Subcutaneous abdominal adipose tissue (tissue), 5 donors: ENCODE results near the gene TBC1D22A.

Source experiments
- H3K27ac ChIP-seq: one replicate; pipeline ENCODE4 v1.7.0; 2013; ENCODE audit warnings: low read depth, mild to moderate bottlenecking, inconsistent platforms, low read length, moderate library complexity
- H3K27me3 ChIP-seq, 5 donors: one replicate each; pipeline ENCODE4 v1.7.0; 2013; ENCODE audit warnings: low read length in 5 of 5, inconsistent platforms in 1 of 5; ENCODE audit not compliant: control insufficient read depth in 5 of 5, insufficient read depth in 4 of 5
- H3K36me3 ChIP-seq, 5 donors: one replicate each; pipeline ENCODE4 v1.7.0; 2013; ENCODE audit warnings: low read length in 5 of 5; ENCODE audit not compliant: control insufficient read depth in 5 of 5, insufficient read depth in 5 of 5
- H3K4me1 ChIP-seq, 5 donors: one replicate each; pipeline ENCODE4 v1.7.0; 2013; ENCODE audit warnings: low read length in 5 of 5, mild to moderate bottlenecking in 3 of 5, moderate library complexity in 1 of 5; ENCODE audit not compliant: control insufficient read depth in 5 of 5, insufficient read depth in 5 of 5
- H3K4me3 ChIP-seq, 5 donors: one replicate each; pipeline ENCODE4 v1.7.0; 2013; ENCODE audit warnings: low read length in 5 of 5, low read depth in 1 of 5
- H3K9ac ChIP-seq, 5 donors: one replicate each; pipeline ENCODE4 v1.7.0; 2013; ENCODE audit warnings: low read length in 5 of 5, mild to moderate bottlenecking in 4 of 5, moderate library complexity in 3 of 5
- H3K9me3 ChIP-seq, 5 donors: one replicate each; pipeline ENCODE4 v1.7.0; 2013; ENCODE audit warnings: low read length in 5 of 5; ENCODE audit not compliant: control insufficient read depth in 5 of 5
- donor health status: healthy.
- donor health status: healthy.
- donor health status: healthy.
- donor health status: healthy.
- donor health status: healthy.

The TBC1D22A gene

GRCh38 chr22:47195484-47196165, 433.2 kb downstream of the TBC1D22A start:
- no peak overlapping the region for H3K9ac ChIP-seq
- H3K4me1 ChIP-seq, result peaks cover 0 to 6% (median 4%) of the 10 kb centered on the region in 5 donors
- no peaks in the 10 kb centered on the region for H3K36me3 ChIP-seq
- H3K4me3 ChIP-seq, result no peak overlapping the region
- H3K27me3 ChIP-seq, result peaks cover 18 to 30% (median 25%) of the 10 kb centered on the region in 5 donors
- no peaks in the 10 kb centered on the region for H3K9me3 ChIP-seq
- H3K27ac ChIP-seq, result no peak overlapping the region

GRCh38 chr22:47196166-47196849, 433.9 kb downstream of the TBC1D22A start:
- H3K27ac ChIP-seq, result no peak overlapping the region
- H3K36me3 ChIP-seq, result no peaks in the 10 kb centered on the region
- H3K9ac ChIP-seq, result no peak overlapping the region
- H3K4me1 ChIP-seq, result peaks cover 0 to 12% (median 6%) of the 10 kb centered on the region in 5 donors
- peaks cover 22 to 31% (median 27%) of the 10 kb centered on the region in 5 donors for H3K27me3 ChIP-seq
- H3K9me3 ChIP-seq, result no peaks in the 10 kb centered on the region
- H3K4me3 ChIP-seq, result no peak overlapping the region

GRCh38 chr22:47196881-47197772, 434.7 kb downstream of the TBC1D22A start:
- Histone ChIP-seq H3K9ac (no peak overlapping the region), H3K9me3 (no peaks in the 10 kb centered on the region), H3K4me1 (peaks cover 0 to 17% (median 12%) of the 10 kb centered on the region in 5 donors), H3K27me3 (peaks cover 22 to 31% (median 30%) of the 10 kb centered on the region in 5 donors), H3K36me3 (no peaks in the 10 kb centered on the region), H3K27ac (no peak overlapping the region), H3K4me3 (no peak overlapping the region)

- H3K27me3 ChIP-seq, result peaks cover 27 to 37% (median 30%) of the 10 kb centered on the region in 5 donors
- no peak overlapping the region for H3K9ac ChIP-seq
- peaks cover 0 to 17% (median 12%) of the 10 kb centered on the region in 5 donors for H3K4me1 ChIP-seq
- no peak overlapping the region for H3K4me3 ChIP-seq
- H3K27ac ChIP-seq, result no peak overlapping the region
- no peaks in the 10 kb centered on the region for H3K9me3 ChIP-seq
- no peaks in the 10 kb centered on the region for H3K36me3 ChIP-seq
Measured at GRCh38 chr22:47197773-47198500, 435.5 kb downstream of the TBC1D22A start.

GRCh38 chr22:47198801-47199251, 436.4 kb downstream of the TBC1D22A start:
- H3K27me3 ChIP-seq, result peaks cover 30 to 41% (median 31%) of the 10 kb centered on the region in 5 donors
- no peak overlapping the region for H3K4me3 ChIP-seq
- no peak overlapping the region for H3K27ac ChIP-seq
- H3K9ac ChIP-seq, result no peak overlapping the region
- H3K4me1 ChIP-seq, result peaks cover 0 to 17% (median 12%) of the 10 kb centered on the region in 5 donors
- H3K36me3 ChIP-seq, result no peaks in the 10 kb centered on the region
- H3K9me3 ChIP-seq, result no peaks in the 10 kb centered on the region

- Histone ChIP-seq H3K27ac (no peak overlapping the region), H3K4me3 (no peak overlapping the region), H3K9ac (no peak overlapping the region), H3K9me3 (no peaks in the 10 kb centered on the region), H3K4me1 (peaks cover 0 to 17% (median 12%) of the 10 kb centered on the region in 5 donors), H3K27me3 (peaks cover 30 to 41% (median 31%) of the 10 kb centered on the region in 5 donors), H3K36me3 (no peaks in the 10 kb centered on the region)
Measured at GRCh38 chr22:47199261-47199978, 437.0 kb downstream of the TBC1D22A start.

GRCh38 chr22:47199979-47200272, 437.5 kb downstream of the TBC1D22A start:
- H3K27ac ChIP-seq, result no peak overlapping the region
- H3K9ac ChIP-seq, result no peak overlapping the region
- H3K4me3 ChIP-seq, result no peak overlapping the region
- H3K9me3 ChIP-seq, result no peaks in the 10 kb centered on the region
- no peaks in the 10 kb centered on the region for H3K36me3 ChIP-seq
- H3K4me1 ChIP-seq, result peaks cover 0 to 17% (median 12%) of the 10 kb centered on the region in 5 donors
- peaks cover 30 to 43% (median 31%) of the 10 kb centered on the region in 5 donors for H3K27me3 ChIP-seq

- no peak overlapping the region for H3K4me3 ChIP-seq
- peaks cover 0 to 17% (median 12%) of the 10 kb centered on the region in 5 donors for H3K4me1 ChIP-seq
- H3K9ac ChIP-seq, result no peak overlapping the region
- H3K27me3 ChIP-seq, result peaks cover 32 to 45% (median 36%) of the 10 kb centered on the region in 5 donors
- H3K9me3 ChIP-seq, result no peaks in the 10 kb centered on the region
- H3K27ac ChIP-seq, result no peak overlapping the region
- no peaks in the 10 kb centered on the region for H3K36me3 ChIP-seq
Measured at GRCh38 chr22:47200273-47201051, 438.0 kb downstream of the TBC1D22A start.
